ENCODE results near the gene JTB. TPM values are rescaled to one million over a fixed set of nuclear protein-coding genes. Genes with fewer than 3 reads are reported as not detected.

JTB gene
- total and polyA plus RNA-seq, 9 donors = 70.2 to 105 (median 86.8) TPM

DNA sequence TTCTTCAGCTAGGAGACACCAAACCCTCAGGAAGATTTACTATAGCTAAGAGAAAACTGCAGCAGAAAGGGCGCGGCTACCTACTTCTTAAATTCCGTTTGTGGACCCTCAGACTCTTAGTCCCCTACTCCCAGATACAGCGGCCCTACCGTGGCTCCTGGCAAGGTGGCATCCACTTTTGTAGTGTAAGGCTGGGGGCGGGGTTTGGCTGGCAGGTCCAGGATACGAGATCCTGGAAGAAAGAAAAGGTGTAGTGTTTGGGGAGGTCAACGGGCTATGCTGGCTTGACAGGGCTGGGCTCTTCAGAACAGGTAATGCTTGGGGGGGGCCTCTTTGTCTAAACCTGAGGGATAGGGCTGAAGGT is 9.5 kb downstream of the JTB start:
- H3K27me3 ChIP-seq (ENCODE audit: control insufficient read depth, insufficient read depth, low read length) = no peaks in the 10 kb centered on the region
- H3K4me3 ChIP-seq (ENCODE audit: low read length) = peak overlapping the region; percentile 73
- peaks cover 30% of the 10 kb centered on the region for H3K4me1 ChIP-seq (ENCODE audit: control insufficient read depth, insufficient read depth, low read length)
- no peaks in the 10 kb centered on the region for H3K9me3 ChIP-seq (replicated peaks; ENCODE audit: control insufficient read depth, low read depth, low read length)
- 0% methylated on average over 5 of the region's 8 CpGs for WGBS (ENCODE audit: insufficient coverage)
- peaks cover 7% of the 10 kb centered on the region for H3K36me3 ChIP-seq (ENCODE audit: control insufficient read depth, insufficient read depth, low read length)
- peak overlapping the region; percentile 99 for H3K27ac ChIP-seq (ENCODE audit: low read length)
- no peak for DNase-seq

DNA sequence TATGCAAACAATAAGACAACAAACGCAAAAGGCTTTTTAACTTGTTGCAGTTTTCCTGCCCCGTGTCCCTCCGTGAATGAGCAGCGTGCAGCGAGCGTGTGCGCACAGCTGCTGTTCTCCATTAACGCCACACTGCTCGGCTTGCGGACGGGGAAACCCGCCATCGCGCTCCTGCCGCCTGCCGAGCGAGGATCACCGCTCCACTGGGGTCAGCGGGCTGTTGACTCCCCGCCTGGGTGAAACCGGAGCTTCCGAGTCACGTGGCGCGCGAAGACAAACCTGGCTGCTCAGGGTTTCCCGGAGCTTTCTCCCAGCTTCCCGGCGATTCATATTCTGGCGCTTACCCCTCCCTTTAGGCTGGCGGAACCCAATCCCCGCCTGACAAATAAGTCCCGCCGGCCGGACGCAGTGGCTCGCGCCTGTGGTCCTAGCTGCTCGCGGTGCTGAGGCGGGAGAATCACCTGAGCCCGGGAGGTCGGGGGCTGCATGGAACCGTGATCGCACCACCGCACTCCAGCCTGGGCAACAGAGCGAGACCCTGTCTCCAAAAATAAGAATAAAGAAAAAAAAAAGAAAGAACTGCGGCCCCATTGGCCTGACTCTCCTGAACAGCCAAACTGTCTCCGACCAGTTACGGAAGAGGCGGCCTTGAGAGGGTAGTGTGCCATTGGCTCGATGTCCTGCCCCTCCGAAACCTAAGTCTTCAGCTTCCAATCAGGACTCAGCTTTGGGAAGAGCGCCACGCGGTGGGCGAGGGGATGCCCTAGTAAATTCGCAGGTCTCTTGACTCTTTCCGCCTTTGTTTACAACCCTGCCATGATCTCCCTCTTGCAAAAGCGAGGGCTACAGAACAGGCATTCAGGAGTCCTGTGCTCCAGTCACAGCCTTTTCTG is 10.1 kb downstream of the JTB start, which contains the start of gene CREB3L4:
Gene CREB3L4 (plus strand): TSS at position 796 of the 893 bp plus-strand sequence. CDS start 624 bp downstream, outside the sequence.
- Histone ChIP-seq H3K27ac (ENCODE audit: low read length) (peak within 1 kb of the TSS; percentile 99), H3K36me3 (ENCODE audit: control insufficient read depth, insufficient read depth, low read length) (peaks cover 3% of the 10 kb centered on the region), H3K4me3 (ENCODE audit: low read length) (peak within 1 kb of the TSS; percentile 73), H3K4me1 (ENCODE audit: control insufficient read depth, insufficient read depth, low read length) (peaks cover 36% of the 10 kb centered on the region), H3K27me3 (ENCODE audit: control insufficient read depth, insufficient read depth, low read length) (no peaks in the 10 kb centered on the region), H3K9me3 (replicated peaks; ENCODE audit: control insufficient read depth, low read depth, low read length) (no peaks in the 10 kb centered on the region)
- under 1% methylated on average over 59 of the region's 60 CpGs for WGBS (ENCODE audit: insufficient coverage)
- DNase-seq = peak; percentile 99

DNA sequence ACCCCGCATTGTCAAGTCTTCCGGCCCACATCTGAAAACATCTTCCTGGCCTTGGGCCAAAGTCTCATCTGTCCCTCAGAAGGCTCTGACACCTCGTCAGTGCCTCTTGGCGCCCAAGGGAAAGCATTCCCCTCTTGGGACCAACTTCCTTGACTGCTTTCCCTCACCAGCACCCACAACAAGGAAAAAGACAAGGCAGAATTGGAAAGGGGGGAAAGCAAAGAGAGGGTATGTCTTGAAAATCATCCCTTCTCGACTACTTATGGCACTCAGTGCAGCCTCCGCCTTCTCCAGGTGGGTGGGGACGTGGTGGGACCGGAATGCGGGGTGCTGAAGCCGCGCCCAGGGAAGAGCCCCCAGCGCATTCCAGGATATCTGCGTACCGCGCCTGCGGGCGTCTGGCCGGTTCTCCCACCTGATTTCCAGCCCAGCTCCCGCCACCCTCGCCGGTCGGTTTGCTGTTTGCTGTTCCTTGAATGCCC is 13.6 kb downstream of the JTB start:
- WGBS (ENCODE audit: insufficient coverage) = 1% methylated on average over 18 of the region's 22 CpGs
- peak overlapping the region; percentile 76 for H3K4me3 ChIP-seq (ENCODE audit: low read length)
- no peak for DNase-seq
- H3K4me1 ChIP-seq (ENCODE audit: control insufficient read depth, insufficient read depth, low read length) = peaks cover 52% of the 10 kb centered on the region
- H3K27me3 ChIP-seq (ENCODE audit: control insufficient read depth, insufficient read depth, low read length) = no peaks in the 10 kb centered on the region
- peak overlapping the region; percentile 87 for H3K27ac ChIP-seq (ENCODE audit: low read length)
- peaks cover 21% of the 10 kb centered on the region for H3K36me3 ChIP-seq (ENCODE audit: control insufficient read depth, insufficient read depth, low read length)
- no peaks in the 10 kb centered on the region for H3K9me3 ChIP-seq (replicated peaks; ENCODE audit: control insufficient read depth, low read depth, low read length)

DNA sequence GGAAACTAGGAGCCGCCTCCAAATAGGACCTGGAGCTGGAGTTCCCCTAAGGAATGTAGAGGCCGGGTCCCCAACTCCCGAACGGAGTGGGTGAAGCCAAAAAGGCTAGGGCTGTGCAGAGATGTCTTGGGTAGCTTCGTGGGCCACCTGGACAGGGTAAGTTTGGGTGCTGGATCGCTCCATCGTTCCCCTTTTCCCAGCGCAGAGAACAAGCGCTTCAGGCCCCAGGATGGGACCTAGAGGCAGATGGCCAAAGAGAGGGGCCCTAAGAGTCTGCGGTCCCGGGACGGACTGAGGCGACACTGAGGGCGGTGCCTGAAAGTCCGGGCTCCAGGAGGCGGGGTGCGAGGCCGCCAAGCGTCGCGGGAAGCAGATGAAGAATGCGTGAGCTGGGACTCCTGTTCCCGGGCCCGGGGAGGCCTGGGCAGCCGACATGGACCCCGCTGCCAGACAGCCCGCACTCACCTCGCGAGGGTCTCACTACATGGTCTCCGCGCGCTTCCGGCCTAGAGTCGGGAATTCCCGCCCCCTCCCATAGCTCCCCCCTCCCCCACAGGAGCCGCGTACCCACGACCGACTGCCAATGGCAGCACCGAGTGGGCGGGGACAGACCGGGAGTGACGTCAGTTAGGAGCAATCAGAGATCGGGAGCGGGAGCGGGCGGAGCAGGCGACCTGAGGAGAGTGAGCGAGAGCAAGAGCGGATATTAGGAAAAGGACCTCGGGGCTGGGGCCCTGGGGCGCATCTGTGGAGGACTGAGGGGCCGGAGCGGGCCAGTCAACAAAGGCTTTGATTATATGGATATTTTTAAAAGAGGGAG is 14.2 kb downstream of the JTB start, which contains the start of gene SLC39A1:
Gene SLC39A1 (minus strand): TSS at position 508 of the 820 bp plus-strand sequence. CDS start 822 bp downstream, outside the sequence.
- 1% methylated on average over 39 of the region's 54 CpGs for WGBS (ENCODE audit: insufficient coverage)
- Histone ChIP-seq H3K27ac (ENCODE audit: low read length) (peak within 1 kb of the TSS; percentile 87), H3K4me1 (ENCODE audit: control insufficient read depth, insufficient read depth, low read length) (peaks cover 48% of the 10 kb centered on the region), H3K9me3 (replicated peaks; ENCODE audit: control insufficient read depth, low read depth, low read length) (no peaks in the 10 kb centered on the region), H3K36me3 (ENCODE audit: control insufficient read depth, insufficient read depth, low read length) (peaks cover 21% of the 10 kb centered on the region), H3K4me3 (ENCODE audit: low read length) (peak within 1 kb of the TSS; percentile 76), H3K27me3 (ENCODE audit: control insufficient read depth, insufficient read depth, low read length) (no peaks in the 10 kb centered on the region)
- DNase-seq = peak; percentile 99

DNA sequence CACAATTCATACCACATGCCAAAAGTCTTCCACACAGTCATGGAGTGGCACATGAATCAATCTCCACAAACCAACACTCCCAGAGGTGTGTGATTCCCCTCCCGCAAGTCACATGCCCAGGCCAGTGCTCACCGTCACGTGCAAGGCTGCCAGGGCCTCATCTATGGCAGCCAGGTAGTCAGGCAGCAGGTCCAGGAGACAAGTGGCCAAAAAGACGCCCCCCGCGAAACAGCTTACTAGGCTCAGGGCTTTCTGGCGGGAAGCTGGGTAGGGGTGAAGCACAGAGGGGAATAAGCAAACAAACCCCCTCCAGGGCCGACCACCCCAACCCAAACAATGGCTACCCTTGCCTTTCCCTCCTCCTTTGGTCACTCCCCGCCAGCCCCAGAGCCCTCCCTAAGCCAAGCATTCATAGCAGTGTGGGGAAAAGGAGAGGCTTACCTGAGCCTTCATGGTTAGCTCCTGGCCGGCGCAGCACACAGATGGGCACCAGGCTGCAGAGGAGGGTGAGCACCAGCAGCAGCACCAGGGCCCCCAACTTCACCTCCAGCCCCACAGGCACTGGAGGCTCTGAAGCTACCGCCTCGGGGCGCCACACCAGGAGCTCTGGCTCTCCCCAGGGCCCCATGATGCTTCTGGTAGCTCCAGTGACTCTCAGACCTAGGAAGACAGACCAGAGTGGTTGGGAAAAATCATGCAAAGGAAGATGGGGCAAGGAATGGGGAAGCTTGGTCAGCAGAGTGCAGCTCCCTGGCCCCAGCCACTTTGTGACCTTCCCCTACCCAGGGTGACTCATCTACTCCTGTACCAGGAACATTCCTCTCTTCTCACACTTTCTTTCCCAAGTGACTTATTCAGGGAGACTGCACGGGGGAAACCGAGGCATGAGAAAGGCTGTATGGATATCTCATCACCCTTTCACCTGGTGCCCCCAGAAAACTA is 15.1 kb downstream of the JTB start:
- Histone ChIP-seq H3K4me1 (ENCODE audit: control insufficient read depth, insufficient read depth, low read length) (peaks cover 46% of the 10 kb centered on the region), H3K27me3 (ENCODE audit: control insufficient read depth, insufficient read depth, low read length) (no peaks in the 10 kb centered on the region), H3K36me3 (ENCODE audit: control insufficient read depth, insufficient read depth, low read length) (peaks cover 21% of the 10 kb centered on the region), H3K27ac (ENCODE audit: low read length) (peak overlapping the region; percentile 87), H3K9me3 (replicated peaks; ENCODE audit: control insufficient read depth, low read depth, low read length) (no peaks in the 10 kb centered on the region), H3K4me3 (ENCODE audit: low read length) (peak overlapping the region; percentile 76)
- peak; percentile 42 for DNase-seq
- 25% methylated on average over 4 of the region's 16 CpGs for WGBS (ENCODE audit: insufficient coverage)

DNA sequence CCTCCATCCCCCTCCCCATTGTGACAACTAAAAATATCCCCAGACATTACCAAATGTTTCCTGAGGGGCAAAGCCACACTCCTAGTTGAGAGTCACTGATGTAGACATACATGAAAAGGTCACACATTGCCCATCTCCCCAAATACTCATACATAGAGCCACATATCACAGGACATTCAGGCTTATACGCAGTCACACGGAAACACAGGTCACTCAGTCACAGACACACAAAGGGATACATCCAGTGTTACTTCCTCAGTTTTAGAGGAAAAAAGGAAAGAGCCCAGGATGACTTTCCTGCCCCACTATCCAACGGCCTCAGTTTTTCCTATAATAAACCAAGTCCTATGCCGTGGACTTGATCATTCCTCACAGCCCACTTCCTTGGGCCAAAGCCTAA is 16.1 kb downstream of the JTB start:
- H3K27ac ChIP-seq (ENCODE audit: low read length) = no peak overlapping the region
- WGBS (ENCODE audit: insufficient coverage) = no CpG with 5 or more reads among the region's 4 CpGs

DNA sequence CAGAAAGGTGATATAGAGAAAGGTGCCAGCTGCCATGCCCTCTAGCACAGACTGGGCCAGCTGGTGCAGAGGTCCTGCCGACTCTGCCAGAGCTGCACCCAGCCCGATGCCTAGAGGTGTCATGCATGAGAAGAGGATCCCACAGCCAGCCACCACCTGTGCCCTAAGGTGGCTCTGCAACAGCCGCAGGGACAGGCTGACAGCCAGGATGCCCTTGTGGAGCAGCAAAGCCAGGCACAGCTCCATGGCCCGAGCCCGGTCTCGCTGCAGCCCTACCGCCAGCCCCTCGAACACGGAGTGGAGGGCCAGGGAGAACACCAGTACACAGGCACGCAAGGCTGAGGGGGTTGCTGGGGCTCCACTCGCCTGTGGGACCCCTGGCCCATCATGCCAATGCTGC is 17.3 kb downstream of the JTB start:
- WGBS (ENCODE audit: insufficient coverage) = 94% methylated on average over 11 of the region's 11 CpGs
- H3K4me1 ChIP-seq (ENCODE audit: control insufficient read depth, insufficient read depth, low read length) = peaks cover 48% of the 10 kb centered on the region

More for the DNA sequence above, 16.1 kb downstream of the JTB start:
- DNase-seq = no peak
- H3K4me3 ChIP-seq (ENCODE audit: low read length) = no peak overlapping the region
- peaks cover 21% of the 10 kb centered on the region for H3K36me3 ChIP-seq (ENCODE audit: control insufficient read depth, insufficient read depth, low read length)
- peaks cover 53% of the 10 kb centered on the region for H3K4me1 ChIP-seq (ENCODE audit: control insufficient read depth, insufficient read depth, low read length)
- H3K27me3 ChIP-seq (ENCODE audit: control insufficient read depth, insufficient read depth, low read length) = no peaks in the 10 kb centered on the region
- H3K9me3 ChIP-seq (replicated peaks; ENCODE audit: control insufficient read depth, low read depth, low read length) = no peaks in the 10 kb centered on the region

DNA sequence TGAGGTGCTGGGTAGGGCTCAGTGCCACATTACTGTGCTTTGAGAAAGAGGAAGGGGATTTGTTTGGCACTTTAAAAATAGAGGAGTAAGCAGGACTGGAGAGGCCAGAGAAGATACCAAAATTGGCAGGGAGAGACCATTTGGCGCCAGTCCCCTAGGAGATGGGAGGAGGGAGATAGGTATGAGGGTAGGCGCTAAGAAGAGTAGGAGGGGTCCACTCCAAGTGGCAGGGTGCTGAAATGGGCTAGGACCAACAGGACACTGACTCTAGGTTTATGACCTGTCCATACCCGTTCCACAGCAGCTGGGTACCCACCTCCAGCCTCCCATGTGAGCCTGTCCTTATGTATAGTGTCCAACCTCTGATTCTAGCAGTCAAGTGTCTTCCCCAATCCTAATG is 18.0 kb downstream of the JTB start:
- 73% methylated on average over 2 of the region's 3 CpGs for WGBS (ENCODE audit: insufficient coverage)
- H3K9me3 ChIP-seq (replicated peaks; ENCODE audit: control insufficient read depth, low read depth, low read length) = no peaks in the 10 kb centered on the region
- H3K27ac ChIP-seq (ENCODE audit: low read length) = peak overlapping the region; percentile 93
- H3K36me3 ChIP-seq (ENCODE audit: control insufficient read depth, insufficient read depth, low read length) = peaks cover 27% of the 10 kb centered on the region
- peak; percentile 39 for DNase-seq
- H3K4me3 ChIP-seq (ENCODE audit: low read length) = no peak overlapping the region
- H3K4me1 ChIP-seq (ENCODE audit: control insufficient read depth, insufficient read depth, low read length) = peaks cover 46% of the 10 kb centered on the region
- no peaks in the 10 kb centered on the region for H3K27me3 ChIP-seq (ENCODE audit: control insufficient read depth, insufficient read depth, low read length)

More for the DNA sequence above, 17.3 kb downstream of the JTB start:
- DNase-seq = no peak
- Histone ChIP-seq H3K36me3 (ENCODE audit: control insufficient read depth, insufficient read depth, low read length) (peaks cover 21% of the 10 kb centered on the region), H3K27me3 (ENCODE audit: control insufficient read depth, insufficient read depth, low read length) (no peaks in the 10 kb centered on the region), H3K27ac (ENCODE audit: low read length) (no peak overlapping the region), H3K4me3 (ENCODE audit: low read length) (no peak overlapping the region), H3K9me3 (replicated peaks; ENCODE audit: control insufficient read depth, low read depth, low read length) (no peaks in the 10 kb centered on the region)

DNA sequence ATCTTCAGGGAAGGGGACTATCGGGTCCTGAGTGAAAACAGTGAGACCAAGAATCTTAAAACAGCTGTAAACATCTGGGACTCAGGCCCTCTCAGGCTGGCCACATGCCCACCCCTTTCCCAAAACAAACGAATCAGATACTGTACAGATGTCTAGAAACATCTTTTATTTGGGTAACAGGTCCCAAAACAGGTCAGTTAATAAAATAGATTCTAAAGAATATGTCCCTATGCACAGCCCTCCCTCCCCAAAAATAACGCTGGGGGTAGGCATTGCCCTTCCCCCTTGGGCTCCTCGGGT is 18.6 kb downstream of the JTB start:
- Histone ChIP-seq H3K27ac (ENCODE audit: low read length) (peak overlapping the region; percentile 93), H3K9me3 (replicated peaks; ENCODE audit: control insufficient read depth, low read depth, low read length) (no peaks in the 10 kb centered on the region), H3K4me1 (ENCODE audit: control insufficient read depth, insufficient read depth, low read length) (peaks cover 42% of the 10 kb centered on the region), H3K27me3 (ENCODE audit: control insufficient read depth, insufficient read depth, low read length) (no peaks in the 10 kb centered on the region), H3K4me3 (ENCODE audit: low read length) (peak overlapping the region; percentile 31), H3K36me3 (ENCODE audit: control insufficient read depth, insufficient read depth, low read length) (peaks cover 32% of the 10 kb centered on the region)
- 20% methylated on average over 1 of the region's 4 CpGs for WGBS (ENCODE audit: insufficient coverage)
- no peak for DNase-seq
